Measurements from ENCODE around the gene SMIM23. TPM values are rescaled to one million over a fixed set of nuclear protein-coding genes. Genes with fewer than 3 reads are reported as not detected.

The SMIM23 gene
- total and polyA plus RNA-seq, 2 donors (not counting 3 experiments of a cell fraction or from before 2014, with no cell fraction given), result not detected

DNA sequence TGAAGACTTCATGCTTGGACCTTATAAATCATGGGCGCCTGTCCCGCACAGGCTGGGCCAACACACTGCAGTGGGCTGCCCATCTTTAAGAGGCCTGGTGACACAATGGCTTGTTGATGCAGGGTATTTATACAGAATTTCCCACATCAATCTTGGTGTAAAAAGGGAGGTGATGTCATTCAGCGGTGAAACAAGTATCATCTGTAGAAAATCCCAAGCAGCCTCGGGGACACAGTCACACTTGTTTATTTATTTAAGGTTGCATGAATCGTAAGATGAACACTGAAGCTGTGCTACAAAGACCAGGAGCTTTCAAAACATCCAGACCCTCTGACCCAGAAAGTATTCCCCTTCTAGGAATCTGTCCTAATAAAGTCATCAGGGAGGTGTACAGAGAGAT lies 40.5 kb downstream of the SMIM23 start:
- CTCF ChIA-PET, result no interaction called here
- Histone ChIP-seq H4K20me1 (replicated peaks; ENCODE audit: control insufficient read depth, extremely low read depth, insufficient read depth, low read length) (no peaks in the 10 kb centered on the region), H3K9ac (replicated peaks; ENCODE audit: extremely low read depth, insufficient read depth, low read length) (no peak overlapping the region), H3K4me2 (ENCODE audit: insufficient read depth, low read length) (no peak overlapping the region), H3K4me1 (ENCODE audit: control insufficient read depth, extremely low read depth, insufficient read depth, low read length) (no peaks in the 10 kb centered on the region), H2AFZ (ENCODE audit: low read depth, low read length) (no peak overlapping the region), H3K27ac (ENCODE audit: insufficient read depth, low read depth, low read length) (no peak overlapping the region), H3K4me3 (replicated peaks in 1 of 3; ENCODE audit: insufficient read depth in 1 of 3, low read depth in 1 of 3, low read length in 3 of 3) (no peak overlapping the region), H3K9me3 (replicated peaks; ENCODE audit: control insufficient read depth, insufficient read depth, low read length) (no peaks in the 10 kb centered on the region), H3K79me2 (ENCODE audit: control insufficient read depth, insufficient read depth, low read length) (no peaks in the 10 kb centered on the region), H3K27me3 (ENCODE audit: control insufficient read depth in 2 of 2, insufficient read depth in 2 of 2, low read length in 2 of 2) (peaks cover 0 to 7% of the 10 kb centered on the region in 2 experiments), H3K9me1 (replicated peaks; ENCODE audit: control insufficient read depth, extremely low read depth, insufficient read depth, low read length) (no peaks in the 10 kb centered on the region), H3K36me3 (ENCODE audit: control insufficient read depth in 2 of 2, extremely low read depth in 1 of 2, insufficient read depth in 2 of 2, low read length in 2 of 2) (no peaks in the 10 kb centered on the region)
- intact Hi-C loops (cut with micrococcal nuclease) (no loop called here), dilution Hi-C loops (cut with MboI; ENCODE audit: extremely low pct_ligation_motif_present, low sequenced_read_pairs) (no loop called here)
- no TSS peak for BruUV-seq (replicated peaks)
- no peak for TF ChIP-seq POLR2A (IDR thresholded peaks at IDR 0.05; ENCODE audit: low read depth, low read length)
- no peak for TF ChIP-seq GATA2 (IDR thresholded peaks at IDR 0.05; ENCODE audit: insufficient read depth, insufficient read length, low read depth, low read length)
- no peak for TF ChIP-seq MYC (IDR thresholded peaks at IDR 0.05; ENCODE audit: low read depth, low read length)
- TF ChIP-seq POLR2AphosphoS5 (IDR thresholded peaks at IDR 0.05; ENCODE audit: insufficient read depth, low read depth, low read length), result no peak
- TF ChIP-seq JUN (IDR thresholded peaks at IDR 0.05; ENCODE audit: borderline replicate concordance, insufficient read depth, insufficient read length, low read depth), result no peak
- TF ChIP-seq FOS (IDR thresholded peaks at IDR 0.05; ENCODE audit: borderline replicate concordance, insufficient read depth, low read length), result no peak
- TF ChIP-seq EZH2 (IDR thresholded peaks at IDR 0.05; ENCODE audit: borderline replicate concordance, low read depth, low read length, severe bottlenecking), result no peak
- TF ChIP-seq, protein P1, sequence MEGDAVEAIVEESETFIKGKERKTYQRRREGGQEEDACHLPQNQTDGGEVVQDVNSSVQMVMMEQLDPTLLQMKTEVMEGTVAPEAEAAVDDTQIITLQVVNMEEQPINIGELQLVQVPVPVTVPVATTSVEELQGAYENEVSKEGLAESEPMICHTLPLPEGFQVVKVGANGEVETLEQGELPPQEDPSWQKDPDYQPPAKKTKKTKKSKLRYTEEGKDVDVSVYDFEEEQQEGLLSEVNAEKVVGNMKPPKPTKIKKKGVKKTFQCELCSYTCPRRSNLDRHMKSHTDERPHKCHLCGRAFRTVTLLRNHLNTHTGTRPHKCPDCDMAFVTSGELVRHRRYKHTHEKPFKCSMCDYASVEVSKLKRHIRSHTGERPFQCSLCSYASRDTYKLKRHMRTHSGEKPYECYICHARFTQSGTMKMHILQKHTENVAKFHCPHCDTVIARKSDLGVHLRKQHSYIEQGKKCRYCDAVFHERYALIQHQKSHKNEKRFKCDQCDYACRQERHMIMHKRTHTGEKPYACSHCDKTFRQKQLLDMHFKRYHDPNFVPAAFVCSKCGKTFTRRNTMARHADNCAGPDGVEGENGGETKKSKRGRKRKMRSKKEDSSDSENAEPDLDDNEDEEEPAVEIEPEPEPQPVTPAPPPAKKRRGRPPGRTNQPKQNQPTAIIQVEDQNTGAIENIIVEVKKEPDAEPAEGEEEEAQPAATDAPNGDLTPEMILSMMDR (IDR thresholded peaks at IDR 0.05; ENCODE audit: extremely low read depth in 1 of 2, insufficient read depth in 1 of 2, low read depth in 1 of 2, low read length in 2 of 2), result no peak
- TF ChIP-seq, protein P2, sequence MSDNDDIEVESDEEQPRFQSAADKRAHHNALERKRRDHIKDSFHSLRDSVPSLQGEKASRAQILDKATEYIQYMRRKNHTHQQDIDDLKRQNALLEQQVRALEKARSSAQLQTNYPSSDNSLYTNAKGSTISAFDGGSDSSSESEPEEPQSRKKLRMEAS (IDR thresholded peaks at IDR 0.05; ENCODE audit: insufficient read depth, insufficient read length), result no peak
- no peak for DNase-seq (ENCODE audit: low read depth, low spot score)
- POLR2A ChIA-PET, result no interaction called here
- no peak for FAIRE-seq
